HEK293 (cell line): ENCODE measurements around the gene NPC1.

Experiments
- CTCF ChIP-seq: fragments of 450-650 bp; formaldehyde crosslinking; IDR thresholded peaks from 2 replicates; pipeline ENCODE4 v1.5.1; 2016; ENCODE audit warnings: missing biosample characterization, missing genetic modification characterization
- ZNF292 ChIP-seq: fragments of 450-650 bp; formaldehyde crosslinking; IDR thresholded peaks from 2 replicates; pipeline ENCODE4 v1.5.1; 2016; ENCODE audit warnings: low read depth, missing biosample characterization, missing genetic modification characterization, borderline replicate concordance
- ZNF510 ChIP-seq: fragments of 450-650 bp; formaldehyde crosslinking; IDR thresholded peaks from 2 replicates; pipeline ENCODE4 v1.5.1; 2018; ENCODE audit warnings: mild to moderate bottlenecking, missing genetic modification characterization, missing biosample characterization; ENCODE audit not compliant: insufficient replicate concordance

GRCh38 chr18:23568281-23569138 is 17.8 kb downstream of the NPC1 start:
- TF ChIP-seq ZNF510 (no peak), CTCF (tag by site-specific recombination) (no peak), ZNF292 (tag by site-specific recombination) (no peak)
